Suprapubic skin (tissue), 4 donors: ENCODE measurements around the gene CCDC3. TPM values are rescaled to one million over a fixed set of nuclear protein-coding genes. Genes with fewer than 3 reads are reported as not detected.

Experiments used
- DNase-seq, 2 donors: peaks; one replicate each; pipeline ENCODE4 v3.0.0-alpha.2; 2019; ENCODE audit warnings: low spot score in 2 of 2
- H3K27ac ChIP-seq: fragments of 200-600 bp; sonication (generic); one replicate; pipeline ENCODE4 v1.5.1; 2019
- H3K27me3 ChIP-seq: fragments of 200-600 bp; sonication (generic); one replicate; pipeline ENCODE4 v1.5.1; 2019
- H3K36me3 ChIP-seq: fragments of 200-600 bp; sonication (generic); one replicate; pipeline ENCODE4 v1.5.1; 2019
- H3K4me1 ChIP-seq: fragments of 200-600 bp; sonication (generic); one replicate; pipeline ENCODE4 v1.5.1; 2019
- H3K4me3 ChIP-seq: fragments of 200-600 bp; sonication (generic); one replicate; pipeline ENCODE4 v1.5.1; 2019; ENCODE audit warnings: mild to moderate bottlenecking
- H3K9me3 ChIP-seq: fragments of 200-600 bp; sonication (generic); one replicate; pipeline ENCODE4 v1.5.1; 2019
- EP300 ChIP-seq: sonication (generic); formaldehyde crosslinking; IDR thresholded peaks from one replicate; pipeline ENCODE4 v1.6.1; 2017; ENCODE audit warnings: antibody characterized with exemption
- POLR2A ChIP-seq, 2 donors: fragments of 450-650 bp; IDR thresholded peaks; one replicate each; pipeline ENCODE4 v1.6.1; 2017; ENCODE audit warnings: antibody characterized with exemption in 2 of 2, mild to moderate bottlenecking in 2 of 2, moderate library complexity in 2 of 2
- POLR2AphosphoS5 ChIP-seq, 3 donors: sonication (generic); formaldehyde crosslinking; IDR thresholded peaks; one replicate each; pipeline ENCODE4 v1.6.1; 2017; ENCODE audit warnings: antibody characterized with exemption in 3 of 3
- WGBS: methylation state at CpG from one replicate; pipeline ENCODE4 v1.1.5; 2018; 5-methylcytosine and 5-hydroxymethylcytosine counted together
- total RNA-seq, 4 donors: library from RNA; depleted of rRNA; stranded (reverse); fragments of >200 nt; gene quantifications; one replicate each; pipeline ENCODE4 v1.1.0, GENCODE V29; 2016
- TF ChIP-seq, protein P1 (sequence below), 2 donors: fragments of 200-600 bp in 1 of 2; fragments of 450-650 bp in 1 of 2; sonication (generic) in 1 of 2; IDR thresholded peaks; one replicate each; pipeline ENCODE4 v1.5.1; 2016 to 2019; ENCODE audit warnings: antibody characterized with exemption in 2 of 2, mild to moderate bottlenecking in 1 of 2, moderate library complexity in 1 of 2

The CCDC3 gene
- total RNA-seq, 4 donors from 2014 or later, result 31.3 to 124 (median 60.2) TPM

DNA sequence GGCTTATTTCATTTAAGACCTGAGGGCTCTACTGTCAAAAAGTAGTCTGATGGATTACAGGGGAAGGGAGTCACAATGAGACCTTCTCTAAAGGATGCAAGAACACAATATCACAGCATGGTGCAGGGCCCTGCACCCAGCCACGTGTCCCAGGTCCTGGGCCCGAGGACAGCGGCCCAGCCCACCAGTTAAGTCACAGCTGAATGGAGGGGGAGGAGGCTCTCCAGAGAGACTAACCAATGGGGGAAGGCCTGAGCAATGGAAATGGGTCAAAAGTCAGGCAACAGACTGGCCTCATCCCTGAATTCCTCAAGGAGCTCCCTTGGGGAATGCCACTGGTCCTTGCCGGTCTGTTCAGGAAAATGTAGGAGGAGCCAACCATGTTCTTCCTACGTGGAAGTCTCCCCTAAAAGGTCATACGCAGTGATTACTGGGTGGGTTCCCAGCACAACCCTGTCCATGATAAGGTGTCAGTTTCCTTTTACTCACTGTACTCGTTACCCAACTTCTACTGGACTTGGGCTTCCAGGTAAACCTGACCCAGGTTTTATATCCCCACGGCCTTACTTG, 28.3 kb downstream of the CCDC3 start:
- no peak overlapping the region for H3K27ac ChIP-seq
- H3K4me1 ChIP-seq, result peaks cover 5% of the 10 kb centered on the region
- DNase-seq, result peak in 1 of 2 donors; percentile 23
- no peaks in the 10 kb centered on the region for H3K27me3 ChIP-seq
- 83% methylated on average over 8 of the region's 8 CpGs for WGBS
- no peak overlapping the region for H3K4me3 ChIP-seq
- H3K36me3 ChIP-seq, result no peaks in the 10 kb centered on the region
- no peaks in the 10 kb centered on the region for H3K9me3 ChIP-seq
- TF ChIP-seq EP300 (no peak), POLR2AphosphoS5 (IDR thresholded peaks at IDR 0.05) (no peak), POLR2A (IDR thresholded peaks at IDR 0.05) (no peak)
- TF ChIP-seq, protein P1, sequence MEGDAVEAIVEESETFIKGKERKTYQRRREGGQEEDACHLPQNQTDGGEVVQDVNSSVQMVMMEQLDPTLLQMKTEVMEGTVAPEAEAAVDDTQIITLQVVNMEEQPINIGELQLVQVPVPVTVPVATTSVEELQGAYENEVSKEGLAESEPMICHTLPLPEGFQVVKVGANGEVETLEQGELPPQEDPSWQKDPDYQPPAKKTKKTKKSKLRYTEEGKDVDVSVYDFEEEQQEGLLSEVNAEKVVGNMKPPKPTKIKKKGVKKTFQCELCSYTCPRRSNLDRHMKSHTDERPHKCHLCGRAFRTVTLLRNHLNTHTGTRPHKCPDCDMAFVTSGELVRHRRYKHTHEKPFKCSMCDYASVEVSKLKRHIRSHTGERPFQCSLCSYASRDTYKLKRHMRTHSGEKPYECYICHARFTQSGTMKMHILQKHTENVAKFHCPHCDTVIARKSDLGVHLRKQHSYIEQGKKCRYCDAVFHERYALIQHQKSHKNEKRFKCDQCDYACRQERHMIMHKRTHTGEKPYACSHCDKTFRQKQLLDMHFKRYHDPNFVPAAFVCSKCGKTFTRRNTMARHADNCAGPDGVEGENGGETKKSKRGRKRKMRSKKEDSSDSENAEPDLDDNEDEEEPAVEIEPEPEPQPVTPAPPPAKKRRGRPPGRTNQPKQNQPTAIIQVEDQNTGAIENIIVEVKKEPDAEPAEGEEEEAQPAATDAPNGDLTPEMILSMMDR (IDR thresholded peaks at IDR 0.05), result no peak

DNA sequence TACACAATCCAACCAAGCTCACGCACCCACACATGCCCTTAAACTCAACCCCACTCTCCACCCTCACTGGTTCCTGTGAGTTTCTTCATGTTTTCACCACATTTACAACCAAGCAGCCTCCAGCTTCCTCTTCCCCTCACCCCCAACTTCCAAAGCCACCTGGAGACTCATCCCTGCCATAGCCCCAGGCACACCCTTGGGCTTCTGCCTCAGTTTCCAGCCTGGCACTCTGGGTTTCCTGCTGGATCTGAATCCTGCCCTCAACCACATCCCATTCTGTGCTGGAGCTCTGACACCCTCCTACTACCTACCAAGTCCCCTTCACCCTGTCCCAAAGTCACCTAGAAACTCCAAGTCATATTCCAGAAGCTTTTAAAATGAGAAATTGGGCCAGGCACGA, 29.4 kb downstream of the CCDC3 start:
- TF ChIP-seq EP300 (no peak), POLR2AphosphoS5 (IDR thresholded peaks at IDR 0.05) (no peak), POLR2A (IDR thresholded peaks at IDR 0.05) (no peak)
- TF ChIP-seq, protein P1 (IDR thresholded peaks at IDR 0.05), result no peak
- peak in 1 of 2 donors; percentile 21 for DNase-seq
- 83% methylated on average over 2 of the region's 2 CpGs for WGBS
- Histone ChIP-seq H3K27ac (no peak overlapping the region), H3K4me3 (no peak overlapping the region), H3K9me3 (peaks cover 5% of the 10 kb centered on the region), H3K36me3 (no peaks in the 10 kb centered on the region), H3K27me3 (no peaks in the 10 kb centered on the region), H3K4me1 (peaks cover 5% of the 10 kb centered on the region)

DNA sequence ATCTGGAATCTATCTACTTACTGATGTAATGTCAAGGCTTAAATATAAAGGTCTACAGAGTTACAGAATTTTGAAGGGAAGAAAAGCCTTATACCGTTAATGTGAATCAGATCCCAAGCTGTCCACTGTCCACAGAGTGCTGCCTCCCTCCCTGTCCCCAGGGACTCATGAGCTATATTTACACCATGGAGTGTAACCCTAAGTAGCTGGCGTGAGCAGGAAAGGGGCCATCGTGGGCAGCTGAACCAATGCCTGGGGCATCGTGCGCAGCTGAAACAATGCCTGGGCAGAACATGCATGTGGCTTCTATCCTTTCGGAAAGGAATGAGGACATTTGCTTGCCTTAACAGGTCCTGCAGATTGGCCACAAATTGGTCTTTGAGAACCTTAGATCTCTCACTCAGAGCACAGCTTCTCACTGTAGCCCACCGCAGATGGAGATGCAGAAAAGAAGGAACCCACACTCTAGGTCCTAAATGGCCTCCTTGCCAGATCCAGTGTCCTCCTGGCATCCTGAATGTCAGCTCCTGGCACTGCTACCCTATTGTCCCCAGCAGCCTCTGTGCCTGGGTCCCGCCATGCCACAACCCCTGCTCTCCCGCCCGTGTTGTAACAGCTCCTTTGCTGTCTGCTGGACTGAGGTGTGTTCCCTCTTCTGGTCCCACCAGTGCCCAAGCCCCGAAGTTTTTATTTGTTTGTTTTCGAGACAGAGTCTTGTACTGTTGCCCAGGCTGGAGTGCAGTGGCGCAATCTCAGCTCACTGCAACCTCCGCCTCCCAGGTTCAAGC, 30.3 kb downstream of the CCDC3 start:
- DNase-seq, result no peak
- H3K4me1 ChIP-seq, result peaks cover 5% of the 10 kb centered on the region
- H3K27ac ChIP-seq, result no peak overlapping the region
- H3K4me3 ChIP-seq, result no peak overlapping the region
- TF ChIP-seq, protein P1 (IDR thresholded peaks at IDR 0.05), result no peak
- no peak for TF ChIP-seq POLR2AphosphoS5 (IDR thresholded peaks at IDR 0.05)
- no peak for TF ChIP-seq EP300
- TF ChIP-seq POLR2A (IDR thresholded peaks at IDR 0.05), result no peak
- peaks cover 8% of the 10 kb centered on the region for H3K9me3 ChIP-seq
- no peaks in the 10 kb centered on the region for H3K36me3 ChIP-seq
- 72% methylated on average over 14 of the region's 14 CpGs for WGBS
- no peaks in the 10 kb centered on the region for H3K27me3 ChIP-seq

DNA sequence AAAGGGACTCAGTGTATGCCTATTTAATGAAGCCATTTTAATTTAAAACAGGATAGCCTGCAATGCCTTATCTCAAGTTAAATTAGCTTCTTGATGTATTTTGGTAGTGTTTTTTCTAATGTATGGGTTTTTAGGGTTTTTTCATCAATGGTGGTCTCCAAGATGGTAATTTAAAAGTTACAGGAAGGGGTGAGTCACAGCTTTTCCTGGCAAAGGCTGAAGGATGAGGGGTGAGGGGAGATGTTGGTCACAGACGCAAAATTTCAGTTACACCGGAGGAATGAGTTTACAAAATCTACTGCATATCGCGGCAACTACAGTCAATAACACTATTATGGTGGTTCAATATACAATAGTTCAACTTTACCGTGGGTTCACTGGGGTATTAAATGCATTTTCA, 31.6 kb downstream of the CCDC3 start:
- H3K27ac ChIP-seq, result no peak overlapping the region
- no peaks in the 10 kb centered on the region for H3K4me1 ChIP-seq
- H3K27me3 ChIP-seq, result no peaks in the 10 kb centered on the region
- no peaks in the 10 kb centered on the region for H3K36me3 ChIP-seq
- no peak for DNase-seq
- no peak overlapping the region for H3K4me3 ChIP-seq
- H3K9me3 ChIP-seq, result peaks cover 8% of the 10 kb centered on the region
- TF ChIP-seq, protein P1 (IDR thresholded peaks at IDR 0.05), result no peak
- no peak for TF ChIP-seq POLR2A (IDR thresholded peaks at IDR 0.05)
- no peak for TF ChIP-seq EP300
- no peak for TF ChIP-seq POLR2AphosphoS5 (IDR thresholded peaks at IDR 0.05)
- WGBS, result 87% methylated on average over 5 of the region's 5 CpGs

DNA sequence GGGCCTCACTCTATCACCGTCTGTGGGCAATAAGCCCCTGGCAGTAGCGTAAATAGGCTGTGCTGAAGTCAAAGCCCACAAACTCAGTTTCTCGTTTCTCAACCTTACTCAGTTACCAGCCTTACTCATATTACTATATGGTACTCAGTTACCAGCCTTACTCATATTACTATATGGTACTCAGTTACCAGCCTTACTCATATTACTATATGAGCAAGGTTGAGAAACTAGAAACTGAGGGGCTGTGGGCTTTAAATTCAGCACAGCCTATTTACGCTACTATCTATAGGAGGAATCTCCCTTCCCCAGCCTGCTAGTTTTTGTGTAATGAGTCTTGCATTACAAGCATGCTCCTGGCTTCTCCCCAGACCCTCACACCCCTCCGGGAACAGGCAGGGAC, 35.4 kb downstream of the CCDC3 start:
- TF ChIP-seq EP300 (no peak), POLR2A (IDR thresholded peaks at IDR 0.05) (no peak), POLR2AphosphoS5 (IDR thresholded peaks at IDR 0.05) (no peak)
- TF ChIP-seq, protein P1 (IDR thresholded peaks at IDR 0.05), result no peak
- no peak for DNase-seq
- H3K27me3 ChIP-seq, result no peaks in the 10 kb centered on the region
- H3K9me3 ChIP-seq, result peaks cover 8% of the 10 kb centered on the region
- no peak overlapping the region for H3K27ac ChIP-seq
- H3K4me1 ChIP-seq, result peaks cover 10% of the 10 kb centered on the region
- 89% methylated on average over 5 of the region's 5 CpGs for WGBS
- H3K4me3 ChIP-seq, result no peak overlapping the region
- no peaks in the 10 kb centered on the region for H3K36me3 ChIP-seq
